Endothelial cell of umbilical vein (primary cell): Measurements from ENCODE around the gene SUSD6. TPM values are rescaled to one million over a fixed set of nuclear protein-coding genes. Genes with fewer than 3 reads are reported as not detected.

Source experiments
- BruUV-seq: library from RNA; stranded (reverse); fragments of 400-500 nt; replicated peaks from 2 replicates; lab custom pipeline; 2021; lab: Mats Ljungman, UMichigan
- CTCF ChIA-PET: fragments of 300-600, 350-600 bp; sonication (Branson Sonifier 250); formaldehyde crosslinking; loops from one replicate; lab custom pipeline; 2021; ENCODE audit warnings: antibody characterized with exemption, inconsistent platforms; lab: Charles Lee
- POLR2A ChIA-PET: fragments of 300-600, 350-600 bp; sonication (Branson Sonifier 250); formaldehyde crosslinking; loops from one replicate; lab custom pipeline; 2021; ENCODE audit warnings: antibody characterized with exemption, inconsistent platforms; lab: Charles Lee
- DNase-seq: peaks from one replicate; pipeline ENCODE4 v3.0.0-alpha.2; 2011; ENCODE audit warnings: low read depth, low spot score
- FAIRE-seq: peaks from 2 replicates; lab custom pipeline; 2011; peaks lifted over from hg19 to GRCh38; lab: Jason Lieb, UNC
- H2AFZ ChIP-seq: 2 replicates; pipeline ENCODE4 v1.6.0; 2012; ENCODE audit warnings: low read depth, low read length, control low read depth, inconsistent platforms
- H3K27ac ChIP-seq: 2 replicates; pipeline ENCODE4 v1.5.1; 2011; ENCODE audit warnings: low read depth, mild to moderate bottlenecking, control low read depth, low read length, moderate library complexity; ENCODE audit not compliant: insufficient read depth
- H3K27me3 ChIP-seq, 2 experiments: 2 replicates each; pipeline versions ENCODE4 v1.6.0 to v1.6.1; 2011; ENCODE audit warnings: low read length in 2 of 2, mixed read lengths in 1 of 2; ENCODE audit not compliant: control insufficient read depth in 2 of 2, insufficient read depth in 2 of 2
- H3K36me3 ChIP-seq, 2 experiments: 2 replicates in 1 of 2; 3 replicates in 1 of 2; pipeline ENCODE4 v1.5.1; 2011; ENCODE audit warnings: low read length in 2 of 2, mild to moderate bottlenecking in 1 of 2, moderate library complexity in 1 of 2; ENCODE audit not compliant: control insufficient read depth in 2 of 2, insufficient read depth in 2 of 2; ENCODE audit errors: extremely low read depth in 1 of 2
- H3K4me1 ChIP-seq: 3 replicates; pipeline ENCODE4 v1.5.1; 2011; ENCODE audit warnings: mild to moderate bottlenecking, low read length; ENCODE audit not compliant: control insufficient read depth, insufficient read depth; ENCODE audit errors: extremely low read depth
- H3K4me2 ChIP-seq: 2 replicates; pipeline ENCODE4 v1.6.1; 2011; ENCODE audit warnings: low read length, control low read depth, mixed read lengths; ENCODE audit not compliant: insufficient read depth
- H3K4me3 ChIP-seq, 3 experiments: fragments of 200-600 bp in 1 of 3; sonication (generic), shearing (Covaris generic) in 1 of 3; replicated peaks in 1 of 3; 2 replicates each; pipeline ENCODE4 v1.5.1; 2011 to 2016; ENCODE audit warnings: control low read depth in 3 of 3, low read length in 3 of 3, mild to moderate bottlenecking in 2 of 3, inconsistent platforms in 1 of 3, low read depth in 1 of 3, moderate library complexity in 1 of 3; ENCODE audit not compliant: insufficient read depth in 1 of 3
- H3K79me2 ChIP-seq: 2 replicates; pipeline ENCODE4 v1.6.0; 2012; ENCODE audit warnings: low read length, inconsistent platforms; ENCODE audit not compliant: control insufficient read depth, insufficient read depth
- H3K9ac ChIP-seq: replicated peaks from 2 replicates; pipeline ENCODE3; 2011; ENCODE audit warnings: low read length, control low read depth; ENCODE audit not compliant: insufficient read depth; ENCODE audit errors: extremely low read depth
- H3K9me1 ChIP-seq: replicated peaks from 3 replicates; pipeline ENCODE4 v1.6.0; 2011; ENCODE audit warnings: mild to moderate bottlenecking, low read length; ENCODE audit not compliant: control insufficient read depth, insufficient read depth; ENCODE audit errors: extremely low read depth
- H3K9me3 ChIP-seq: replicated peaks from 2 replicates; pipeline ENCODE4 v1.5.1; 2012; ENCODE audit warnings: low read length, inconsistent platforms; ENCODE audit not compliant: control insufficient read depth, insufficient read depth
- H4K20me1 ChIP-seq: replicated peaks from 2 replicates; pipeline ENCODE3; 2011; ENCODE audit warnings: mild to moderate bottlenecking, low read length; ENCODE audit not compliant: control insufficient read depth, insufficient read depth; ENCODE audit errors: extremely low read depth
- EZH2 ChIP-seq: IDR thresholded peaks from 2 replicates; pipeline ENCODE4 v1.6.1; 2012; ENCODE audit warnings: borderline replicate concordance, low read depth, mild to moderate bottlenecking, moderate library complexity, low read length, inconsistent platforms; ENCODE audit not compliant: severe bottlenecking
- FOS ChIP-seq: IDR thresholded peaks from 2 replicates; pipeline ENCODE4 v1.6.1; 2011; ENCODE audit warnings: mild to moderate bottlenecking, low read length, moderate library complexity, borderline replicate concordance; ENCODE audit not compliant: insufficient read depth
- GATA2 ChIP-seq: IDR thresholded peaks from 2 replicates; pipeline ENCODE4 v1.7.0; 2011; ENCODE audit warnings: low read depth, mild to moderate bottlenecking, moderate library complexity, mixed read lengths, low read length; ENCODE audit not compliant: insufficient read length, insufficient read depth
- JUN ChIP-seq: IDR thresholded peaks from 2 replicates; pipeline ENCODE4 v1.6.1; 2011; ENCODE audit warnings: borderline replicate concordance, low read depth; ENCODE audit not compliant: insufficient read length, insufficient read depth
- MYC ChIP-seq: IDR thresholded peaks from one replicate; pipeline ENCODE4 v1.6.1; 2011; ENCODE audit warnings: mild to moderate bottlenecking, low read depth, low read length
- dilution Hi-C: fragments of 300-500 bp; cut with MboI; formaldehyde crosslinking; loops from one replicate; pipeline ENCODE4 v1.15.0; 2019; ENCODE audit warnings: low sequenced_read_pairs; ENCODE audit not compliant: extremely low pct_ligation_motif_present
- intact Hi-C: fragments of 100-400 bp; cut with micrococcal nuclease; formaldehyde crosslinking; loops from one replicate; pipeline ENCODE4 v1.10.0; 2022
- polyA plus RNA-seq, 4 experiments: library from polyadenylated mRNA; depleted of rRNA in 3 of 4; stranded (reverse) in 3 of 4; unstranded in 1 of 4; fragments of >200 nt; gene quantifications; 2 replicates each; pipeline versions ENCODE4 v1.2.1 to v1.2.3, GENCODE V29; 2011 to 2012; ENCODE audit warnings: missing spikeins in 1 of 4
- total RNA-seq: library from RNA; stranded (reverse); gene quantifications from 2 replicates; pipeline ENCODE4 v1.2.3, GENCODE V29; 2021
- TF ChIP-seq, protein P1 (sequence below), 2 donors: IDR thresholded peaks; 1 replicate in 1 of 2; 2 replicates in 1 of 2; pipeline ENCODE4 v1.5.1; 2011; ENCODE audit warnings: low read length in 2 of 2, mild to moderate bottlenecking in 2 of 2, moderate library complexity in 2 of 2, control low read depth in 1 of 2, inconsistent platforms in 1 of 2, low read depth in 1 of 2; ENCODE audit not compliant: insufficient read depth in 1 of 2; ENCODE audit errors: extremely low read depth in 1 of 2

Gene SUSD6
- total and polyA plus RNA-seq, 2 donors (not counting 3 experiments of a cell fraction or from before 2014, with no cell fraction given) = 13.4 to 19.5 TPM

DNA sequence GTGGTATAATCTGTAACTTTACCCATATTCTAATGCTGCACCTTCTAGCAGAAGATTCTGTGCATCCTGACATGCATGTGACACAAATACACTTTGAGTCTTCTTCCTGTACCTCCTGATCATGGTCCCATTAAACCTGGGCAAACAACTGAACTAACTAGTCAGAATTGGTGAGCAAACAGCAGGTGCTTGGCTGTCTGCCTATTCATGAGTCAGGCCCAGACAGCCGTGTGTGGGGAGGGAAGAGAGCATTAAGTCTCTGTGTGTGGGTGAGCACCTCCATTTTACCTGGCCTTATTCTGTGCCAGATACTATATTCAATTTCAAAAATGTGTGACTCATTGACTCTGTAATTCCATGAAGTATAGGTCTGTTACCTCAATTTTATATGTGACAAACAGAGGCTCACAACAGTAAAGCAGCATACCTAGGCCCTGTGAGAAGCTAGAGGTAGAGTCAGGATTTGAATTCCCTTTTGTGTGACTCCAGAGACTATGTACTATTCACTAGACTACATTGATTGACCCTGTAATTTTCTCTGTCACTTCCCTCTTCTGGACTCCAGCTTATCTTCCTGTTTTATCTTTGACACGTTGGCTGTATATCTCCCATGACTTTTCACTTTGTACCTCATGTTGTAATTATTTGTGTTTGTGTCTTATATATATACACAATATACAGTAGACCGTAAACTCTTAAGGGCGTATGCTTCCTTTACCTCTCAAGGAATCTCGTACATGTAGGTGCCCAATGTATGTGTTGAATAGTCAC is 32.2 kb downstream of the SUSD6 start:
- Histone ChIP-seq H3K9me1 (no peaks in the 10 kb centered on the region), H3K27me3 (no peaks in the 10 kb centered on the region), H3K9me3 (no peaks in the 10 kb centered on the region), H4K20me1 (peaks cover 3% of the 10 kb centered on the region), H3K27ac (no peak overlapping the region), H2AFZ (no peak overlapping the region), H3K79me2 (peaks cover 19% of the 10 kb centered on the region), H3K9ac (no peak overlapping the region), H3K4me3 (no peak overlapping the region), H3K4me1 (peaks cover 14% of the 10 kb centered on the region), H3K4me2 (no peak overlapping the region), H3K36me3 (no peaks in the 10 kb centered on the region)
- FAIRE-seq (peak; percentile 52), DNase-seq (peak; percentile 89)
- no TSS peak for BruUV-seq
- TF ChIP-seq GATA2 (no peak), MYC (no peak), JUN (no peak), FOS (no peak), EZH2 (no peak)
- TF ChIP-seq, protein P1, sequence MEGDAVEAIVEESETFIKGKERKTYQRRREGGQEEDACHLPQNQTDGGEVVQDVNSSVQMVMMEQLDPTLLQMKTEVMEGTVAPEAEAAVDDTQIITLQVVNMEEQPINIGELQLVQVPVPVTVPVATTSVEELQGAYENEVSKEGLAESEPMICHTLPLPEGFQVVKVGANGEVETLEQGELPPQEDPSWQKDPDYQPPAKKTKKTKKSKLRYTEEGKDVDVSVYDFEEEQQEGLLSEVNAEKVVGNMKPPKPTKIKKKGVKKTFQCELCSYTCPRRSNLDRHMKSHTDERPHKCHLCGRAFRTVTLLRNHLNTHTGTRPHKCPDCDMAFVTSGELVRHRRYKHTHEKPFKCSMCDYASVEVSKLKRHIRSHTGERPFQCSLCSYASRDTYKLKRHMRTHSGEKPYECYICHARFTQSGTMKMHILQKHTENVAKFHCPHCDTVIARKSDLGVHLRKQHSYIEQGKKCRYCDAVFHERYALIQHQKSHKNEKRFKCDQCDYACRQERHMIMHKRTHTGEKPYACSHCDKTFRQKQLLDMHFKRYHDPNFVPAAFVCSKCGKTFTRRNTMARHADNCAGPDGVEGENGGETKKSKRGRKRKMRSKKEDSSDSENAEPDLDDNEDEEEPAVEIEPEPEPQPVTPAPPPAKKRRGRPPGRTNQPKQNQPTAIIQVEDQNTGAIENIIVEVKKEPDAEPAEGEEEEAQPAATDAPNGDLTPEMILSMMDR (IDR thresholded peaks at IDR 0.05; ENCODE audit: extremely low read depth in 1 of 2, insufficient read depth in 1 of 2, low read depth in 1 of 2, low read length in 2 of 2) = no peak
- intact Hi-C loops (no loop called here), dilution Hi-C loops (no loop called here)
- CTCF ChIA-PET = interaction anchor here (0.9 to 1.1 kb wide), 2 partner anchors 19 to 59 kb away, joined by 3 read pairs; no protein-coding TSS in a partner anchor
- POLR2A ChIA-PET = no interaction called here
